Prostate gland (tissue), 2 donors: Measurements from ENCODE around the gene SKA3.

ENCODE experiments used
- CTCF ChIP-seq, 4 experiments: fragments of 200-600 bp in 2 of 4; fragments of 450-650 bp in 2 of 4; sonication (generic) in 2 of 4; IDR thresholded peaks; 1 replicate in 3 of 4; 2 replicates in 1 of 4; pipeline ENCODE4 v1.5.1; 2016 to 2019; ENCODE audit warnings: antibody characterized with exemption in 4 of 4, mild to moderate bottlenecking in 2 of 4, moderate library complexity in 2 of 4
- POLR2A ChIP-seq: fragments of 450-650 bp; IDR thresholded peaks from one replicate; pipeline ENCODE4 v1.6.1; 2016; ENCODE audit warnings: antibody characterized with exemption, mild to moderate bottlenecking
- POLR2AphosphoS5 ChIP-seq: sonication (generic); formaldehyde crosslinking; IDR thresholded peaks from one replicate; pipeline ENCODE4 v1.6.1; 2017; ENCODE audit warnings: antibody characterized with exemption

GRCh38 chr13:21164631-21165030, 11.7 kb downstream of the SKA3 start:
- no peak for TF ChIP-seq POLR2A
- TF ChIP-seq CTCF (IDR thresholded peaks at IDR 0.05), result no peak
- peak; percentile 51 for TF ChIP-seq POLR2AphosphoS5
